AG04449 (cell line): ENCODE results near the gene ATP2B2.

Source experiments
- CTCF ChIA-PET: fragments of 350-600 bp; formaldehyde crosslinking; extraction: SDS; loops from one replicate; lab custom pipeline; 2021; ENCODE audit warnings: antibody characterized with exemption; lab: Yijun Ruan, JAX
- POLR2A ChIA-PET: fragments of 400-600, 350-600 bp; formaldehyde crosslinking; extraction: SDS; loops from one replicate; lab custom pipeline; 2020; ENCODE audit warnings: antibody characterized with exemption, inconsistent platforms; lab: Yijun Ruan, JAX
- DNase-seq: peaks from one replicate; pipeline ENCODE4 v3.0.0-alpha.2; 2010; ENCODE audit warnings: low read depth, low spot score
- H3K4me3 ChIP-seq: 2 replicates; pipeline ENCODE4 v1.5.1; 2011; ENCODE audit warnings: low read depth, mild to moderate bottlenecking, control low read depth, low read length
- TF ChIP-seq, protein P1 (sequence below): IDR thresholded peaks from one replicate; pipeline ENCODE4 v1.5.1; 2011; ENCODE audit warnings: mild to moderate bottlenecking, moderate library complexity, low read length, control low read depth, inconsistent platforms; ENCODE audit not compliant: insufficient read depth; ENCODE audit errors: missing control alignments

The ATP2B2 gene

DNA sequence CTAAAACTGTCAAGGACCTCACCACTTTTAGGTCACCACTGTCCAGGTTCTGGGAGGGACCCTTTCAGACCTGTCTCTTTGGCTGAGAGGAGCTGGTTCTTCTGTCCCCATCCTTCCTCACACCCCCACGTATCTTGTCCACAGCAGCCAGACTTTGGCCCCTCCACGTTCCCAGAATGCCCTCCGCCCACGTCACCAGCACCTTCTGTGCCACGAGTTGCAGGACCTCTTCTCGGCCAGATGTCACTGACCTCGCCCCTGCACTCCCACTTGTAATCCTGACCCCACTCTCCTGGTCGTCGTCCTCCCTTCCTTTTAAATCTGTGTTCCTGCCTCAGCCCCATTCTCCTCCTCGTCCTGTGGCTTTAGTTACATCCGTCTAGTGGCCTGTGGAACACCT is 161.9 kb downstream of the ATP2B2 start:
- no peak overlapping the region for H3K4me3 ChIP-seq
- TF ChIP-seq, protein P1, sequence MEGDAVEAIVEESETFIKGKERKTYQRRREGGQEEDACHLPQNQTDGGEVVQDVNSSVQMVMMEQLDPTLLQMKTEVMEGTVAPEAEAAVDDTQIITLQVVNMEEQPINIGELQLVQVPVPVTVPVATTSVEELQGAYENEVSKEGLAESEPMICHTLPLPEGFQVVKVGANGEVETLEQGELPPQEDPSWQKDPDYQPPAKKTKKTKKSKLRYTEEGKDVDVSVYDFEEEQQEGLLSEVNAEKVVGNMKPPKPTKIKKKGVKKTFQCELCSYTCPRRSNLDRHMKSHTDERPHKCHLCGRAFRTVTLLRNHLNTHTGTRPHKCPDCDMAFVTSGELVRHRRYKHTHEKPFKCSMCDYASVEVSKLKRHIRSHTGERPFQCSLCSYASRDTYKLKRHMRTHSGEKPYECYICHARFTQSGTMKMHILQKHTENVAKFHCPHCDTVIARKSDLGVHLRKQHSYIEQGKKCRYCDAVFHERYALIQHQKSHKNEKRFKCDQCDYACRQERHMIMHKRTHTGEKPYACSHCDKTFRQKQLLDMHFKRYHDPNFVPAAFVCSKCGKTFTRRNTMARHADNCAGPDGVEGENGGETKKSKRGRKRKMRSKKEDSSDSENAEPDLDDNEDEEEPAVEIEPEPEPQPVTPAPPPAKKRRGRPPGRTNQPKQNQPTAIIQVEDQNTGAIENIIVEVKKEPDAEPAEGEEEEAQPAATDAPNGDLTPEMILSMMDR, result no peak
- no peak for DNase-seq
- ChIA-PET POLR2A (no interaction called here), CTCF (interaction anchor here (0.6 to 8.2 kb wide), 13 partner anchors 9 to 394 kb away, joined by 3 to 109 read pairs (median 4); partner anchors contain the start of gene SEC13)

DNA sequence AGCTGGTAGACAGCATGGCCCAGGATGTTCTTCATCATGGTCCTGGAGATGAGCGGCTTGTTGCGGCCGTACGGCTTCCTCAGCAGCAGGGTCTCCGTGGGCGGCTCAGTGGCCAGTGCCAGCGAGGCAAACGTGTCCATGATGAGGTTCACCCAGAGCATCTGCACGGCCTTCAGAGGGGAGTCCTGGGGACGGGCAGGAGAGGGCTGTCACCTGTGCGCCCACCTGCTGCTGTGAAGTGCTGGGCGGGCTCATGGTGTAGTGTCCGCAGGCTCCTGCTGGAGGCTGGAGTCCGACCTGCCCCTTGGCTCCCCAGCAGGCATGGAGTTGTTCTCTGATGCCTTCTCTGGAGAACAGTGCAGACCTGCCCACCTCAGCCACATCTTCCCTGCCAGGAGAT is 162.6 kb downstream of the ATP2B2 start:
- ChIA-PET POLR2A (no interaction called here), CTCF (interaction anchor here (3.6 to 8.2 kb wide), 3 partner anchors 8 to 394 kb away, joined by 32 to 109 read pairs (median 107); no protein-coding TSS in a partner anchor)

DNA sequence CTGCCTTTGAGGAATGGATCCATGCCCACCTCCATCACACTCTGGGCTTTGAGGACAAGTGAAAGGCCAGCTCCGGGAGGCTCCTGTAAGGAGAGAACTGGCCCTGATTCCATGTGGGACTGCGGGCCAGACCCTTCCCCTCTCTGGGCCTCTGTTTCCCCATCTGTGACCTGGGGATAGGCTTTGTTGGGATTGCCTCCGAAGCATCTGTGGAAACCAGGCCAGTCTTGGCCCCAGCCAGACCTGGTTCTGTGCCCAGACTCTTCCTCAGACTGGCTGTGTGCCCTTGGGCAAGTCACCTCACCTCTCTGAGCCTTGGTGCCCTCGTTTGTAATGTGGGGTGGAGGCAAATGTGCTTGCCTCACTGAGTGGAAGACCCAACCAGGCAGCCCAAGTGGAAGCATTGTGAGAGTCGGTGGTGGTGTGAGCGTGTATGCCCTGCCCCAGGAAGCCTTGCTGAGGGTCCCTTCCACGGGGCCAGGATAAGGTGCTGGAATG is 163.4 kb downstream of the ATP2B2 start:
- TF ChIP-seq, protein P1, result no peak
- no peak overlapping the region for H3K4me3 ChIP-seq
- ChIA-PET POLR2A (no interaction called here), CTCF (interaction anchor here (6.1 to 8.2 kb wide), 2 partner anchors 16 to 395 kb away, joined by 107 to 109 read pairs; no protein-coding TSS in a partner anchor)
- DNase-seq, result no peak

More for the DNA sequence above, 162.6 kb downstream of the ATP2B2 start:
- H3K4me3 ChIP-seq, result no peak overlapping the region
- TF ChIP-seq, protein P1, result no peak
- no peak for DNase-seq

DNA sequence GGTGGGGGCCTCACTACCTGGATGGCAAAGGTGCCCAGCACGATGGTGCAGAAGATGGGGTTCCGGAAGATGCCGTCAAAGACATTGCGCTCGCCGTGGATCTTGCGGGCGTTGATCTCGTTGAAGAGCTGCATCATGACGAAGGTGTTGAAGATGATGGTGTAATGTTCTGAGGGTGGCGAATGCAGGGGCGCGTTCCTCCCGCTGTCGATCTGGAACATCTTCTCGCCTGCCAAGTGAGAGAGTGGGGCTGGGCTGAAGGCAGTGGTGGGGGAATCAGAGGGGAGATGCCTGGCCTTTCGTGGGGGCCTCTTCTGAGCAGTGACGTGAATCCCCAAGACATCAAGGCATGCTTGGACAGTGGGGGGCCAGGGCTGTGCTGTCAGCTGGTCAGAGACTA is 164.9 kb downstream of the ATP2B2 start:
- ChIA-PET CTCF (interaction anchor here (0.9 to 8.2 kb wide), 7 partner anchors 7 to 398 kb away, joined by 3 to 109 read pairs (median 20); partner anchors contain the start of gene SEC13), POLR2A (interaction anchor here (1.1 kb wide), 1 partner anchor 17 kb away, joined by 3 read pairs; no protein-coding TSS in a partner anchor)
- TF ChIP-seq, protein P1, result no peak
- no peak overlapping the region for H3K4me3 ChIP-seq
- DNase-seq, result no peak

DNA sequence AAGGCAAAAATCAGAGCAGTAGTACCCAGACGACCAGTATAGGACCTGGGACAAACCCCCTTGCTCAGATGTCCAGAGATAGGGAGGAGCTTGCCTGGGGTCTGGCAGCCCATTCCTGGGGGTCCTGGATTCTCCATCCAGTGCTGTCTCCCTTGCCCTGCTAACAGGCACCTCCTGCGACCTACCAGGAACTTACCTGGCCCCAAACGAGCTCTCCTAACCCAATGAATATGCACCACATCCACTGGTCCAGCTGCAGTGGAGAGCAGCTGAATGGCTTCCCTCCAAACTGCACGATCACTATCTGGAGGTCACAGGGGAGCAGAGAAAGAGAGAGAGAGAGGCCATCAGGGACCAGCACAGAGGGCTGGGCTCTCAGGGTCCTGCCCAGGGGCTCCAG is 165.3 kb downstream of the ATP2B2 start:
- no peak overlapping the region for H3K4me3 ChIP-seq
- CTCF ChIA-PET, result interaction anchor here (0.9 to 6.1 kb wide), 5 partner anchors 8 to 399 kb away, joined by 3 to 107 read pairs (median 20); partner anchors contain the start of gene SEC13
- TF ChIP-seq, protein P1, result no peak
- POLR2A ChIA-PET, result interaction anchor here (1.1 kb wide), 1 partner anchor 18 kb away, joined by 3 read pairs; no protein-coding TSS in a partner anchor
- DNase-seq, result no peak

DNA sequence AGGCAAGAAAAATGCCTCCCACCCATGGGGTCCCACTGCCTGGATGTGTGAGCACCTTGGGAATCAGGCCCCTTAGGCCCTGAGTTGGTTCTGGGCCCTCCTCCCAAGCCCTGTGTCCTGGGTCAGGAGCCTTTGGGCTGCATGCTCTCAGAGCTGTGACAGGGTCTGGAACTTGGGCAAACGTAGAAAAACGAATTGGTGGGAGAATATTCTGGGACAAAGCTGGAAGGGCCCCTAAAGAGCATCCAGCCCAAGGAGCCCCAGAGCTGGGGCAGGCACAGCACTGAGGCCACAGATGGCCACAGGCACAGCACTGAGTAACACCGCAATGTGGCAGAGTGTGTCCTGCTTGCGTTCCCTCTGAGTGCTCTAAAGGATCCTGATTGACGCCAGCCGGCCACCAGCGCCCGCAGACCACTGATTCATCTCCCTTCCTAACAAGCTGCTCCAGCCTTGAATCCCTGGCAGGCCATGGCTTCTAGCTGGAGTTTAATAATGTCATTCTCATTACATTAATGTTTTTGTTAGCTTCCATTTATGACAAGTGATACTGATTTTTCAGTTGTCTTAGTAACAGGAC is 165.9 kb downstream of the ATP2B2 start:
- ChIA-PET POLR2A (interaction anchor here (1.1 kb wide), 1 partner anchor 18 kb away, joined by 3 read pairs; no protein-coding TSS in a partner anchor), CTCF (interaction anchor here (1.3 to 4.7 kb wide), 3 partner anchors 8 to 400 kb away, joined by 3 to 29 read pairs (median 20); no protein-coding TSS in a partner anchor)
- no peak for DNase-seq
- TF ChIP-seq, protein P1, result no peak
- H3K4me3 ChIP-seq, result no peak overlapping the region
